GM08714 (cell line): ENCODE results near the gene KRT81.
"Not testable (repeated sequence)": the region's sequence is repeated elsewhere in the genome, so short reads cannot be mapped to it uniquely, and the experiment has no call there.

ENCODE experiments used
- H3K4me3 ChIP-seq: fragments of 200-500 bp; sonication (Bioruptor generic); 2 replicates; pipeline ENCODE4 v1.5.1; 2014; ENCODE audit warnings: mild to moderate bottlenecking, low read length, inconsistent platforms
- ZNF274 ChIP-seq: IDR thresholded peaks from 2 replicates; pipeline ENCODE4 v1.6.1; 2012; ENCODE audit warnings: mild to moderate bottlenecking, low read depth, low read length

The KRT81 gene

GRCh38 chr12:52310622-52311284 lies 19.4 kb upstream of the KRT81 start:
- H3K4me3 ChIP-seq = no peak overlapping the region
- no peak for TF ChIP-seq ZNF274

GRCh38 chr12:52308806-52309425 lies 17.6 kb upstream of the KRT81 start:
- H3K4me3 ChIP-seq = no peak overlapping the region
- no peak for TF ChIP-seq ZNF274

- H3K4me3 ChIP-seq = no peak overlapping the region
- TF ChIP-seq ZNF274 = no peak
Observed at GRCh38 chr12:52307836-52308805, 16.8 kb upstream of the KRT81 start.

DNA sequence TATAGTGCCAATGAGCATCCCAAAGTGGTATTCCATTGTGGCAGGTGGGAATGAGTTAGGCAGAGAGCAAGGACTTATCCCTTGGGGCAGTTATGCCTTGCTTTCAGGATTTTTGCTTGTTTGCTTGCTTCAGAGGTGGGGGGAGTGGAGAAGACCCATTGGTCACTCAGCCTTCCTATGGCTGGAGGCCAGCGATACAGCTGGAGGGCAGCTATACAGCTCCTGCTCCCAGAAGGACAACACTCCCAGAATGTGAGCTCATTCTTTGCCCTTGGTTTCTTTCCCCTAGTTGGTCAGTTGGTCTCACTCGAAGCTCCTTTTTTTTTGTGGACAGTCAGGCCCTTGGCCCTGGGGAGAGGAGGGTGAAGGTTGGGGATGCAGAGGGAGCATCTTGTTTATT lies 15.4 kb upstream of the KRT81 start:
- no peak for TF ChIP-seq ZNF274
- no peak overlapping the region for H3K4me3 ChIP-seq

DNA sequence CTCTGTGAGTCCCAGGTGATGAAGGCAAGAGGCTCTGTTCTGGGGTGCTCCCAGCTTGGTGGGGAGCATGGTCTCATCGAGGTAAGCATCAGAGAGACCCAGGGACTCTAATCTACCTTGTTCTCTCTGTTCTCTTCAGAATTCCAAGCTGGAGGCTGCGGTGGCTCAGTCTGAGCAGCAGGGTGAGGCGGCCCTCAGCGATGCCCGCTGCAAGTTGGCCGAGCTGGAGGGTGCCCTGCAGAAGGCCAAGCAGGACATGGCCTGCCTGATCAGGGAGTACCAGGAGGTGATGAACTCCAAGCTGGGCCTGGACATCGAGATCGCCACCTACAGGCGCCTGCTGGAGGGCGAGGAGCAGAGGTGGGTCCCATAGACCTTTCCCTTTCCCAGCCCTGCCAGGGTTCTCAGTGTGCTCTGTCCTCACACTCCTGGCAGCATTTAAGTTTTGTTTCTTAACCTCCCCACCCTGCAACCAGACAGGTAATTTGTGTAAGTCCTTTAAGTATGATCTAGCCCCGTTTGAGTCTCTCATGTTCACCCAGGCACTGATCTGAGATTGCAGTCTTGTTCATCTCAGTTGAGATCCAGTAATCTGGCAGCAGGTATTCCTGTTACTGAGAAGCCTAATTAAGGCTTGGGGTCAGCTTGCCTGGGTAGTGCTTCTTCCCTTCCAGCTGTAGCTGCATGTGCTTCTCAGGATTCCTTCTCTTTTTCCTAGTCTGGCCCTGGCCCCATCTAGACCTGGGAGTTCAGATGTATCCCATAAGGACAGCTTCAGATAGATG lies 14.8 kb upstream of the KRT81 start:
- H3K4me3 ChIP-seq = no peak overlapping the region
- no peak for TF ChIP-seq ZNF274

DNA sequence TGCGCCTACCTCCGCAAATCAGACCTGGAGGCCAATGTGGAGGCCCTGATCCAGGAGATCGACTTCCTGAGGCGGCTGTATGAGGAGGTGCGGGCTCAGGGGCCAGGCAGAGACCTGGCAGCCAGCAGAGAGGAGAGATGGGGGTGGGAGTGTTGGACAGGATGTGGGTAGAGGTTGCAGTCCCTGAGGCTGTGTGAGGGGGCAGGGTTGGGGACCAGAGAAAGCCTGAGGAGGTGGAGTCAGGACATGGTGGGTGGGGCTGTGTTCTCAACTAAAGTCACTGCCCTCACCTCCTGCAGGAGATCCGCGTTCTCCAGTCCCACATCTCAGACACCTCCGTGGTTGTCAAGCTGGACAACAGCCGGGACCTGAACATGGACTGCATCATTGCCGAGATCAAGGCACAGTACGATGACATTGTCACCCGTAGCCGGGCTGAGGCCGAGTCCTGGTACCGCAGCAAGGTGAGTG lies 13.6 kb upstream of the KRT81 start:
- not testable (repeated sequence) for H3K4me3 ChIP-seq

DNA sequence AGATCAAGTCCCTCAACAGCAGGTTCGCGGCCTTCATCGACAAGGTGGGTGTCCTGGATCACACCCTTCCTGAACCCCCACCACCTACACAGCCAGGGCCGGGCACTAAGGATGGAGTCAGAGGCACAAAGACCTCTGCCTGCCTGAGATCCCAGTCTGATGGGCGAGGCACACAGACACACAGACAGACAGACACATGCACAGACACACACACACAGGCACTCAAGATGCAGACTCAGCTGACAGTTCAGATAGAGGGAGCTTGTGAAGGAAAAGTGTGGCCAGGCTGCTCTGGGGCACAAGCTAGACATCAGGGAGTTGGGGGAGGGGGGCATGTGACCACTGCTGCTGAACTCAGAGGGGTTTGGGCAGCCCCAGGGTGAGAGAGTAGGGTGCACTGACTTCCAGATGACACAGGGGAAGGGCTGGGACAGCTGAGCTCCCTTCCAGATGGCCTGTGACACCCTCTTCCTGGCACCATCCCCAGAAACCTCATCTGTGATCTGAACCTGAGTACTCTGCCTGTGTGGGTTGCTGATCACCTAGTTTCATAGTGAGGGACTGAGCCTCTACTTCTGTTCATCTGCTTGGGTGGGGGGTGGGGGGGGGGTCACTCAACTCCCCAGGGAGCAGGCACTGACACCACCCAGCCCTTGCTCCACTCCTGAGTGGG lies 11.0 kb upstream of the KRT81 start:
- H3K4me3 ChIP-seq = not testable (repeated sequence)

DNA sequence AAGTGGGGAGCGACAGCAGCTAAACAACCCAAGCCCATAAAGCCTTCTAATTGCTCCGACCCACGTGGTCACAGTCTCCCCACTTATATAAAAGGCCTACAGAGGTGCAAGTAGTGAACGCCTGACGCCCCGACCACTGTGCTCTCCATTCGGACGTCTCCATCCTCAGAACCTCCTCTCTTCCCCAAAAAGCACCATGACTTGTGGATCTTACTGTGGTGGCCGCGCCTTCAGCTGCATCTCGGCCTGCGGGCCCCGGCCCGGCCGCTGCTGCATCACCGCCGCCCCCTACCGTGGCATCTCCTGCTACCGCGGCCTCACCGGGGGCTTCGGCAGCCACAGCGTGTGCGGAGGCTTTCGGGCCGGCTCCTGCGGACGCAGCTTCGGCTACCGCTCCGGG lies 10.4 kb upstream of the KRT81 start:
- H3K4me3 ChIP-seq = not testable (repeated sequence)

- no peak for TF ChIP-seq ZNF274
- H3K4me3 ChIP-seq = no peak overlapping the region
Observed at GRCh38 chr12:52300796-52301691, 9.7 kb upstream of the KRT81 start.

DNA sequence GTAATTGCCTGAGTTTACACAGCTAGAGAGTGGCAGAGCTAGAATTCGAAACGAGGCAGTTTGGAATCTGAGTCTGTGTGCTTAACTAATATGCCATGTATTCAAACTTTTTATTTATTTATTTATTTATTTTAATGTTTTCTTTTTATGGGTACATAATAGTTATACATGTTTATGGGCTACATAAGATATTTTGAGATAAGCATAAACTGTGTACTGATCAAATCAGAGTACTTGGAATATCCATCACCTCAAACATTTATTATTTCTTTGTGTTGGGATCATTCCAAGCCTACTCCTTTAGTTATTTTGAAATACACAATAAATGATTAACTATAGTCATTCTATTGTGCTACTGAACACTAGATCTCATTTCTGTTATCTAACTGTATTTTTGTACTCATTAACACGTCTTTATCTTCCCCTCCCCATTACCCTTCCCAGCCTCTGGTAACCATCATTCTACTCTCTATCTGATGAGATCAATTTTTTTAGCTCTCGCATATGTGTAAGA lies 7.4 kb upstream of the KRT81 start:
- H3K4me3 ChIP-seq = no peak overlapping the region
- no peak for TF ChIP-seq ZNF274

- no peak overlapping the region for H3K4me3 ChIP-seq
- TF ChIP-seq ZNF274 = no peak
Observed at GRCh38 chr12:52296572-52297215, 5.4 kb upstream of the KRT81 start.

DNA sequence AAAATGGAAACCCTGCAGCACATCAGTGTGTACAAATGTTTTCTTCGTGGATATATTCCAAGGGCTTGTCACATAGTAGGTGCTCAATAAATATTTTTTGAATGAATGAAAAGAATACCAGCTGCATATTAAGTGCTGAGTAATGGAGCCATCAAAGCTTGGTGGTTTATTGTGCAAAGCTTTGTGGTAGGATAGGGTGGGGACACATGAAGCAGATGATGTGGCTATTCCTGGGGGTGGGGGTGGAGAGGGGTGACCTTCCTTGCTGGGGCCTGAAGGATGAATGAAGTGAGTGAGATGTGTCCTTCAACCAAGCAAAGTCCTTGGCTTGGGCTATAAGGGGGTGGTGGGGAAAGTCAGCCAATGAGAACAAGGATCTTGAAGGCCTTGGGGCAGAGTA lies 4.3 kb upstream of the KRT81 start:
- no peak for TF ChIP-seq ZNF274
- no peak overlapping the region for H3K4me3 ChIP-seq
